K562 (cell line): ENCODE measurements around the gene SPATA25. TPM values are rescaled to one million over a fixed set of nuclear protein-coding genes. Genes with fewer than 3 reads are reported as not detected.

Experiments
- CHD2 ChIP-seq: IDR thresholded peaks from 2 replicates; pipeline ENCODE4 v1.6.1; 2011; ENCODE audit warnings: low read depth, low read length
- MCM5 ChIP-seq: fragments of 450-650 bp; IDR thresholded peaks from 2 replicates; pipeline ENCODE4 v1.6.1; 2016; ENCODE audit warnings: low read depth
- NBN ChIP-seq: fragments of 450-650 bp; IDR thresholded peaks from 2 replicates; pipeline ENCODE4 v1.6.1; 2016; ENCODE audit warnings: low read depth, mild to moderate bottlenecking
- NFRKB ChIP-seq: fragments of 450-650 bp; IDR thresholded peaks from 2 replicates; pipeline ENCODE4 v1.6.1; 2016; ENCODE audit warnings: low read depth
- RAD21 ChIP-seq, 2 experiments: fragments of 250-450 bp in 1 of 2; fragments of 450-650 bp in 1 of 2; sonication (Bioruptor Pico) in 1 of 2; formaldehyde crosslinking in 1 of 2; IDR thresholded peaks in 1 of 2; conservative IDR thresholded peaks in 1 of 2; 2 replicates each; pipeline versions ENCODE4 v1.4.0 to v1.8.0; 2020 to 2022; ENCODE audit warnings: mild to moderate bottlenecking in 2 of 2, moderate library complexity in 1 of 2
- TAF1 ChIP-seq: IDR thresholded peaks from 2 replicates; pipeline ENCODE4 v1.6.1; 2011; ENCODE audit warnings: mild to moderate bottlenecking, low read length, moderate library complexity; ENCODE audit not compliant: insufficient read depth, control insufficient read depth, severe bottlenecking; ENCODE audit errors: extremely low read depth
- TAF7 ChIP-seq: fragments of 450-650 bp; IDR thresholded peaks from 2 replicates; pipeline ENCODE4 v1.6.1; 2016; ENCODE audit warnings: missing genetic modification characterization, missing compliant biosample characterization
- ZBTB7A ChIP-seq: IDR thresholded peaks from 2 replicates; pipeline ENCODE4 v1.6.1; 2011; ENCODE audit warnings: low read depth, mild to moderate bottlenecking, low read length, moderate library complexity, borderline replicate concordance; ENCODE audit not compliant: control insufficient read depth
- ZEB2 ChIP-seq: fragments of 450-650 bp; IDR thresholded peaks from 2 replicates; pipeline ENCODE4 v1.6.1; 2016
- ZNF347 ChIP-seq: fragments of 450-650 bp; formaldehyde crosslinking; IDR thresholded peaks from 2 replicates; pipeline ENCODE4 v1.4.0; 2020; ENCODE audit warnings: low read depth, mild to moderate bottlenecking, moderate library complexity
- polyA plus RNA-seq, 8 experiments: library from polyadenylated mRNA; depleted of rRNA in 4 of 8; stranded (reverse) in 5 of 8; unstranded in 3 of 8; fragments of >200 nt; fragmentation: Nextera tagmentation in 2 of 8; fragmentation: Illumina TruSeq in 1 of 8; extraction: Ambion mirVana in 2 of 8; extraction: Trizol in 1 of 8; gene quantifications; 2 replicates each; pipeline versions ENCODE4 v1.2.1 to v1.2.3, GENCODE V29; 2011 to 2014; ENCODE audit warnings: inconsistent platforms in 1 of 8, missing spikeins in 1 of 8
- total RNA-seq, 7 experiments: library from RNA; depleted of rRNA in 6 of 7; stranded (reverse); fragments of >200 nt in 6 of 7; fragmentation: Illumina TruSeq in 2 of 7; extraction: Trizol in 2 of 7; gene quantifications; 2 replicates each; pipeline versions ENCODE4 v1.2.1 to v1.2.3, GENCODE V29; 2011 to 2021; ENCODE audit warnings: low replicate concordance in 1 of 7
- TF ChIP-seq, protein P1 (sequence below): fragments of 200-600 bp; sonication (generic); IDR thresholded peaks from one replicate; pipeline ENCODE4 v1.6.1; 2012; ENCODE audit warnings: mild to moderate bottlenecking, low read depth, low read length, inconsistent platforms
- TF ChIP-seq, protein P2 (sequence below): IDR thresholded peaks from 2 replicates; pipeline ENCODE4 v1.6.1; 2016; ENCODE audit warnings: missing genetic modification characterization, missing compliant biosample characterization
- TF ChIP-seq, protein P3 (sequence below): fragments of 450-650 bp; IDR thresholded peaks from 2 replicates; pipeline ENCODE4 v1.6.1; 2016; ENCODE audit warnings: low read depth, mild to moderate bottlenecking, moderate library complexity

The SPATA25 gene
- total and polyA plus RNA-seq, 9 of the 15 experiments (the other 6 are each of a cell fraction or from before 2014, with no cell fraction given): 0.21 to 0.95 (median 0.53) TPM; not detected in 3

DNA sequence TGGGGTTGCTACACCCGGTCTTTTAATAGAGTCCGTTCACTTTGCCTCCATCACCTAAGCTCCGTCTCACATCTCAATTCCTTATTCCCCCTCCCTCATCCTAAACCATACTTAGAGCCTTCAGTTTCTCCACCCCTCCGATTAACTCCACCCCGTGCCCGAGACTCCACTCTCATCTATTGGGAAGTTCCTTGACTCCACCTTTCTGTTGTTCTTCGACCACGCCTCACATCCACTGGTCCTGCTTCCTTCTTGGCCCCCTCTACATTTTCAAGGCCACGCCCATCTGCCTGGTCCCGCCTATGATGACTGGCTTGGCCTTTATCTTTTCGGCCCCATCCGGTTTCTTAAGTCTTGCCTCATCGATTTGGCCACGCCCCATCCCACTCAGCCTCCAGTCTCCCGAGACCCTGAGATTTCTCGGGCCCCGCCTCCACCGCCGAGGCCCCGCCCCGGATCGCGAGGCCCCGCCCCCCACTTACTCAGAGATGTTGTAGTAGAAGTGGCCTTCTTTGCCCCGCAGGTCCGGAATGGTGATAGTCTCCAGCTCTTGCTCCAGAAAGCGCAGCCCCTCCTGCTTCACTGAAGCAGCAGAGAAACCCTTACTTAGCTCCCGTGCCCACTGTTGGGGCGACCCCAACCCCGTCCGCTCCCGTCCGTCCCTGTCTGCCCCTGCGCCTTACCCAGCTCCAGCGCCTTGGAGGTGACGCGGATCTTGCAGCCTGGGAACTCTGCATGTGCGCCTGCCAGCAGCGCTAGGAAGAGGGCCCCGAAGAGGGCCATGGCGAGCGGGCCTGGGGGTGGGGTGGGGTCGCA lies 23.5 kb upstream of the SPATA25 start (continued):
- TF ChIP-seq, protein P1, sequence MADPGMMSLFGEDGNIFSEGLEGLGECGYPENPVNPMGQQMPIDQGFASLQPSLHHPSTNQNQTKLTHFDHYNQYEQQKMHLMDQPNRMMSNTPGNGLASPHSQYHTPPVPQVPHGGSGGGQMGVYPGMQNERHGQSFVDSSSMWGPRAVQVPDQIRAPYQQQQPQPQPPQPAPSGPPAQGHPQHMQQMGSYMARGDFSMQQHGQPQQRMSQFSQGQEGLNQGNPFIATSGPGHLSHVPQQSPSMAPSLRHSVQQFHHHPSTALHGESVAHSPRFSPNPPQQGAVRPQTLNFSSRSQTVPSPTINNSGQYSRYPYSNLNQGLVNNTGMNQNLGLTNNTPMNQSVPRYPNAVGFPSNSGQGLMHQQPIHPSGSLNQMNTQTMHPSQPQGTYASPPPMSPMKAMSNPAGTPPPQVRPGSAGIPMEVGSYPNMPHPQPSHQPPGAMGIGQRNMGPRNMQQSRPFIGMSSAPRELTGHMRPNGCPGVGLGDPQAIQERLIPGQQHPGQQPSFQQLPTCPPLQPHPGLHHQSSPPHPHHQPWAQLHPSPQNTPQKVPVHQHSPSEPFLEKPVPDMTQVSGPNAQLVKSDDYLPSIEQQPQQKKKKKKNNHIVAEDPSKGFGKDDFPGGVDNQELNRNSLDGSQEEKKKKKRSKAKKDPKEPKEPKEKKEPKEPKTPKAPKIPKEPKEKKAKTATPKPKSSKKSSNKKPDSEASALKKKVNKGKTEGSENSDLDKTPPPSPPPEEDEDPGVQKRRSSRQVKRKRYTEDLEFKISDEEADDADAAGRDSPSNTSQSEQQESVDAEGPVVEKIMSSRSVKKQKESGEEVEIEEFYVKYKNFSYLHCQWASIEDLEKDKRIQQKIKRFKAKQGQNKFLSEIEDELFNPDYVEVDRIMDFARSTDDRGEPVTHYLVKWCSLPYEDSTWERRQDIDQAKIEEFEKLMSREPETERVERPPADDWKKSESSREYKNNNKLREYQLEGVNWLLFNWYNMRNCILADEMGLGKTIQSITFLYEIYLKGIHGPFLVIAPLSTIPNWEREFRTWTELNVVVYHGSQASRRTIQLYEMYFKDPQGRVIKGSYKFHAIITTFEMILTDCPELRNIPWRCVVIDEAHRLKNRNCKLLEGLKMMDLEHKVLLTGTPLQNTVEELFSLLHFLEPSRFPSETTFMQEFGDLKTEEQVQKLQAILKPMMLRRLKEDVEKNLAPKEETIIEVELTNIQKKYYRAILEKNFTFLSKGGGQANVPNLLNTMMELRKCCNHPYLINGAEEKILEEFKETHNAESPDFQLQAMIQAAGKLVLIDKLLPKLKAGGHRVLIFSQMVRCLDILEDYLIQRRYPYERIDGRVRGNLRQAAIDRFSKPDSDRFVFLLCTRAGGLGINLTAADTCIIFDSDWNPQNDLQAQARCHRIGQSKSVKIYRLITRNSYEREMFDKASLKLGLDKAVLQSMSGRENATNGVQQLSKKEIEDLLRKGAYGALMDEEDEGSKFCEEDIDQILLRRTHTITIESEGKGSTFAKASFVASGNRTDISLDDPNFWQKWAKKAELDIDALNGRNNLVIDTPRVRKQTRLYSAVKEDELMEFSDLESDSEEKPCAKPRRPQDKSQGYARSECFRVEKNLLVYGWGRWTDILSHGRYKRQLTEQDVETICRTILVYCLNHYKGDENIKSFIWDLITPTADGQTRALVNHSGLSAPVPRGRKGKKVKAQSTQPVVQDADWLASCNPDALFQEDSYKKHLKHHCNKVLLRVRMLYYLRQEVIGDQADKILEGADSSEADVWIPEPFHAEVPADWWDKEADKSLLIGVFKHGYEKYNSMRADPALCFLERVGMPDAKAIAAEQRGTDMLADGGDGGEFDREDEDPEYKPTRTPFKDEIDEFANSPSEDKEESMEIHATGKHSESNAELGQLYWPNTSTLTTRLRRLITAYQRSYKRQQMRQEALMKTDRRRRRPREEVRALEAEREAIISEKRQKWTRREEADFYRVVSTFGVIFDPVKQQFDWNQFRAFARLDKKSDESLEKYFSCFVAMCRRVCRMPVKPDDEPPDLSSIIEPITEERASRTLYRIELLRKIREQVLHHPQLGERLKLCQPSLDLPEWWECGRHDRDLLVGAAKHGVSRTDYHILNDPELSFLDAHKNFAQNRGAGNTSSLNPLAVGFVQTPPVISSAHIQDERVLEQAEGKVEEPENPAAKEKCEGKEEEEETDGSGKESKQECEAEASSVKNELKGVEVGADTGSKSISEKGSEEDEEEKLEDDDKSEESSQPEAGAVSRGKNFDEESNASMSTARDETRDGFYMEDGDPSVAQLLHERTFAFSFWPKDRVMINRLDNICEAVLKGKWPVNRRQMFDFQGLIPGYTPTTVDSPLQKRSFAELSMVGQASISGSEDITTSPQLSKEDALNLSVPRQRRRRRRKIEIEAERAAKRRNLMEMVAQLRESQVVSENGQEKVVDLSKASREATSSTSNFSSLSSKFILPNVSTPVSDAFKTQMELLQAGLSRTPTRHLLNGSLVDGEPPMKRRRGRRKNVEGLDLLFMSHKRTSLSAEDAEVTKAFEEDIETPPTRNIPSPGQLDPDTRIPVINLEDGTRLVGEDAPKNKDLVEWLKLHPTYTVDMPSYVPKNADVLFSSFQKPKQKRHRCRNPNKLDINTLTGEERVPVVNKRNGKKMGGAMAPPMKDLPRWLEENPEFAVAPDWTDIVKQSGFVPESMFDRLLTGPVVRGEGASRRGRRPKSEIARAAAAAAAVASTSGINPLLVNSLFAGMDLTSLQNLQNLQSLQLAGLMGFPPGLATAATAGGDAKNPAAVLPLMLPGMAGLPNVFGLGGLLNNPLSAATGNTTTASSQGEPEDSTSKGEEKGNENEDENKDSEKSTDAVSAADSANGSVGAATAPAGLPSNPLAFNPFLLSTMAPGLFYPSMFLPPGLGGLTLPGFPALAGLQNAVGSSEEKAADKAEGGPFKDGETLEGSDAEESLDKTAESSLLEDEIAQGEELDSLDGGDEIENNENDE: no peak
- peak; percentile 63 for TF ChIP-seq NBN
- TF ChIP-seq RAD21 (CRISPR knock-in tag; conservative IDR thresholded peaks at IDR 0.05 in 1 of 2, IDR thresholded peaks at IDR 0.05 in 1 of 2): no peak
- TF ChIP-seq, protein P2, sequence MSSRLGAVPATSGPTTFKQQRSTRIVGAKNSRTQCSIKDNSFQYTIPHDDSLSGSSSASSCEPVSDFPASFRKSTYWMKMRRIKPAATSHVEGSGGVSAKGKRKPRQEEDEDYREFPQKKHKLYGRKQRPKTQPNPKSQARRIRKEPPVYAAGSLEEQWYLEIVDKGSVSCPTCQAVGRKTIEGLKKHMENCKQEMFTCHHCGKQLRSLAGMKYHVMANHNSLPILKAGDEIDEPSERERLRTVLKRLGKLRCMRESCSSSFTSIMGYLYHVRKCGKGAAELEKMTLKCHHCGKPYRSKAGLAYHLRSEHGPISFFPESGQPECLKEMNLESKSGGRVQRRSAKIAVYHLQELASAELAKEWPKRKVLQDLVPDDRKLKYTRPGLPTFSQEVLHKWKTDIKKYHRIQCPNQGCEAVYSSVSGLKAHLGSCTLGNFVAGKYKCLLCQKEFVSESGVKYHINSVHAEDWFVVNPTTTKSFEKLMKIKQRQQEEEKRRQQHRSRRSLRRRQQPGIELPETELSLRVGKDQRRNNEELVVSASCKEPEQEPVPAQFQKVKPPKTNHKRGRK (tag): no peak
- peak; percentile 75 for TF ChIP-seq TAF7 (tag)
- no peak for TF ChIP-seq MCM5
- TF ChIP-seq NFRKB: peak; percentile 69
- peak; percentile 94 for TF ChIP-seq CHD2
- TF ChIP-seq, protein P3, sequence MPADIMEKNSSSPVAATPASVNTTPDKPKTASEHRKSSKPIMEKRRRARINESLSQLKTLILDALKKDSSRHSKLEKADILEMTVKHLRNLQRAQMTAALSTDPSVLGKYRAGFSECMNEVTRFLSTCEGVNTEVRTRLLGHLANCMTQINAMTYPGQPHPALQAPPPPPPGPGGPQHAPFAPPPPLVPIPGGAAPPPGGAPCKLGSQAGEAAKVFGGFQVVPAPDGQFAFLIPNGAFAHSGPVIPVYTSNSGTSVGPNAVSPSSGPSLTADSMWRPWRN: peak; percentile 41; the same call in 1 of the 2 replicates
- TF ChIP-seq ZBTB7A: 0 out of 2 replicates have a peak, but pooled peaks have one; percentile 23
- TF ChIP-seq TAF1: peak; percentile 79
- peak; percentile 49; the same call in 1 of the 2 replicates for TF ChIP-seq ZEB2
- TF ChIP-seq ZNF347 (CRISPR knock-in tag): no peak
